GM12878 (cell line): Measurements from ENCODE around the gene GLT1D1. TPM values are rescaled to one million over a fixed set of nuclear protein-coding genes. Genes with fewer than 3 reads are reported as not detected.

ENCODE experiments used
- BRCA1 ChIP-seq: IDR thresholded peaks from 2 replicates; pipeline ENCODE4 v1.6.1; 2011; ENCODE audit warnings: low read depth, low read length, improper control_type of control experiment
- CBFB ChIP-seq: IDR thresholded peaks from 2 replicates; pipeline ENCODE4 v1.6.1; 2016; ENCODE audit warnings: antibody characterized with exemption, low read depth
- CHD1 ChIP-seq: IDR thresholded peaks from 2 replicates; pipeline ENCODE4 v1.6.1; 2012; ENCODE audit warnings: low read depth, low read length, improper control_type of control experiment
- CREB1 ChIP-seq: IDR thresholded peaks from 2 replicates; pipeline ENCODE4 v1.6.1; 2012; ENCODE audit warnings: low read depth, mild to moderate bottlenecking, inconsistent platforms
- EED ChIP-seq: sonication (generic); IDR thresholded peaks from 2 replicates; pipeline ENCODE4 v1.6.1; 2016; ENCODE audit warnings: antibody characterized with exemption, low read depth
- EGR1 ChIP-seq, 2 experiments: IDR thresholded peaks; 1 replicate in 1 of 2; 2 replicates in 1 of 2; pipeline ENCODE4 v1.6.1; 2011 to 2012; ENCODE audit warnings: low read depth in 2 of 2, low read length in 2 of 2, borderline replicate concordance in 1 of 2, mild to moderate bottlenecking in 1 of 2, moderate library complexity in 1 of 2
- HDAC2 ChIP-seq: fragments of 200-600 bp; sonication (generic); IDR thresholded peaks from 2 replicates; pipeline ENCODE4 v1.6.1; 2017
- JUNB ChIP-seq: IDR thresholded peaks from 2 replicates; pipeline ENCODE4 v1.6.1; 2016; ENCODE audit warnings: antibody characterized with exemption, mild to moderate bottlenecking
- MYB ChIP-seq: fragments of 150-350 bp; IDR thresholded peaks from 2 replicates; pipeline ENCODE4 v1.6.1; 2014; ENCODE audit warnings: mild to moderate bottlenecking, low read depth, low read length, borderline replicate concordance
- NFXL1 ChIP-seq: fragments of 450-650 bp; IDR thresholded peaks from 2 replicates; pipeline ENCODE4 v1.6.1; 2017; ENCODE audit warnings: antibody characterized with exemption, mild to moderate bottlenecking, borderline replicate concordance
- NR2C2 ChIP-seq: IDR thresholded peaks from 2 replicates; pipeline ENCODE4 v1.6.1; 2011; ENCODE audit warnings: borderline replicate concordance, low read depth; ENCODE audit not compliant: control insufficient read depth, insufficient read length
- PAX8 ChIP-seq: fragments of 450-650 bp; IDR thresholded peaks from 2 replicates; pipeline ENCODE4 v1.6.1; 2017; ENCODE audit warnings: mild to moderate bottlenecking, moderate library complexity
- POLR2A ChIP-seq: IDR thresholded peaks from 2 replicates; pipeline ENCODE4 v1.6.1; 2011; ENCODE audit warnings: low read depth, mild to moderate bottlenecking, low read length
- WRNIP1 ChIP-seq: IDR thresholded peaks from 2 replicates; pipeline ENCODE4 v1.6.1; 2011; ENCODE audit warnings: low read depth, low read length, improper control_type of control experiment, borderline replicate concordance
- YBX1 ChIP-seq: fragments of 450-650 bp; IDR thresholded peaks from 2 replicates; pipeline ENCODE4 v1.6.1; 2016; ENCODE audit warnings: antibody characterized with exemption
- YY1 ChIP-seq: IDR thresholded peaks from 2 replicates; pipeline ENCODE4 v1.6.1; 2011; ENCODE audit warnings: low read depth, mild to moderate bottlenecking, low read length
- ZNF274 ChIP-seq: IDR thresholded peaks from one replicate; pipeline ENCODE4 v1.8.0; 2011; ENCODE audit not compliant: insufficient read length, insufficient read depth
- polyA plus RNA-seq, 11 experiments: library from polyadenylated mRNA; depleted of rRNA in 4 of 11; unstranded in 6 of 11; stranded (reverse) in 5 of 11; fragments of >200 nt; fragmentation: Nextera tagmentation in 4 of 11; fragmentation: Illumina TruSeq in 1 of 11; extraction: Ambion mirVana in 4 of 11; extraction: Trizol in 1 of 11; gene quantifications; 1 replicate in 1 of 11; 2 replicates in 10 of 11; pipeline versions ENCODE4 v1.2.1 to v1.2.3, GENCODE V29; 2011 to 2016; ENCODE audit warnings: inconsistent platforms in 2 of 11, missing spikeins in 2 of 11, low read depth in 1 of 11
- total RNA-seq, 4 experiments: library from RNA; depleted of rRNA in 3 of 4; stranded (reverse); fragments of >200 nt in 3 of 4; fragmentation: Illumina TruSeq in 1 of 4; extraction: Trizol in 1 of 4; gene quantifications; 2 replicates each; pipeline versions ENCODE4 v1.2.1 to v1.2.3, GENCODE V29; 2013 to 2021
- TF ChIP-seq, protein P1 (sequence below): fragments of 450-650 bp; IDR thresholded peaks from 2 replicates; pipeline ENCODE4 v1.6.1; 2016; ENCODE audit warnings: mild to moderate bottlenecking, moderate library complexity, borderline replicate concordance
- TF ChIP-seq, protein P2 (sequence below): fragments of 450-650 bp; formaldehyde crosslinking; IDR thresholded peaks from 2 replicates; pipeline ENCODE4 v1.4.0; 2020; ENCODE audit warnings: mild to moderate bottlenecking, moderate library complexity
- TF ChIP-seq, protein P3 (sequence below): fragments of 150-350 bp; IDR thresholded peaks from 2 replicates; pipeline ENCODE4 v1.6.1; 2016; ENCODE audit warnings: low read depth, low read length

GLT1D1 gene
- total and polyA plus RNA-seq, 10 of the 15 experiments (the other 5 are each of a cell fraction or from before 2014, with no cell fraction given), result 0.42 to 62.8 (median 3.0) TPM

DNA sequence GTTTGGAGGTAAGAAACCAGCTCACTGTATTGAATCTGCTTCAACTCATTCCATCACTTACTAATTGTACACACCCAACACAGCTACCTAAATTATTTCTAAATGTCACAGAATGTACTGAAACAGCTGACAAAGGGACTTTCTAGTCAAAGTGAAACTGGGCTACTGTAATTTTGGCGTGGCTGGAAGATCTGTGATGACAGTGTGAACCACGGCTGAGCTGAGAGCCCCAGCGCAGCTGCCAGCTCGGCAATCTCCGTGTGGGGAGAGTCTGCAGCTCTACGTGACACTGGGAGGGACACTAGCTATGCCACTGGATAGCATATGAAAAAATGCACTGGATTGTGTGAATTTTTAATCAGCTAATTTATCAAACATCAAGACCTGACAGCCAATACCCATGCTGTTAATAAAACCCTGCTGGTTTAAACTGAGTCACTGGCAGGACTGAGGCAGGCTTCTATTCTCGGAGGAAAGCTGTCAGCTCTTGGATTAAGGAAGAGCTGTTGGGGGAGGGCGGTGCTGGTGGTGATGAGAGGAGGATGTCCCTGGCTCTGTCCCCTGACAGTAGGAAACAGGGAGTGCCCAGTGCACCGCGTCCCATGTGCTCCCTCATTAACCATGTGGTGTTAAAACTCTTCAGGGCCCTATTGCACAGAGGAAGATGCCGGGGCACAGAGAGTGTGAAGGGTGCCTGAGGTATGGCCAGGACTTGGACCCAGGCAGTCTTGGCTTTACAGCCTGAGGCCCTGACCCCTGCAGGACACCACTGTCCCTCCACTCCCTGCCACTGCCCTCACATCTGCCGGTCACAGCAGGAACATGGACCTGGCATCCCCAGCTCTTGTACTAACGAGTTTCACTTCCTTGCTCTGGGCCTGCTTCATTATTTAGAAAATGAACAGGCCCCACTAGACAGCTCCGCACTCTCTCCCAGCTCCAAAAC is 42.8 kb upstream of the GLT1D1 start (continued):
- TF ChIP-seq, protein P1, sequence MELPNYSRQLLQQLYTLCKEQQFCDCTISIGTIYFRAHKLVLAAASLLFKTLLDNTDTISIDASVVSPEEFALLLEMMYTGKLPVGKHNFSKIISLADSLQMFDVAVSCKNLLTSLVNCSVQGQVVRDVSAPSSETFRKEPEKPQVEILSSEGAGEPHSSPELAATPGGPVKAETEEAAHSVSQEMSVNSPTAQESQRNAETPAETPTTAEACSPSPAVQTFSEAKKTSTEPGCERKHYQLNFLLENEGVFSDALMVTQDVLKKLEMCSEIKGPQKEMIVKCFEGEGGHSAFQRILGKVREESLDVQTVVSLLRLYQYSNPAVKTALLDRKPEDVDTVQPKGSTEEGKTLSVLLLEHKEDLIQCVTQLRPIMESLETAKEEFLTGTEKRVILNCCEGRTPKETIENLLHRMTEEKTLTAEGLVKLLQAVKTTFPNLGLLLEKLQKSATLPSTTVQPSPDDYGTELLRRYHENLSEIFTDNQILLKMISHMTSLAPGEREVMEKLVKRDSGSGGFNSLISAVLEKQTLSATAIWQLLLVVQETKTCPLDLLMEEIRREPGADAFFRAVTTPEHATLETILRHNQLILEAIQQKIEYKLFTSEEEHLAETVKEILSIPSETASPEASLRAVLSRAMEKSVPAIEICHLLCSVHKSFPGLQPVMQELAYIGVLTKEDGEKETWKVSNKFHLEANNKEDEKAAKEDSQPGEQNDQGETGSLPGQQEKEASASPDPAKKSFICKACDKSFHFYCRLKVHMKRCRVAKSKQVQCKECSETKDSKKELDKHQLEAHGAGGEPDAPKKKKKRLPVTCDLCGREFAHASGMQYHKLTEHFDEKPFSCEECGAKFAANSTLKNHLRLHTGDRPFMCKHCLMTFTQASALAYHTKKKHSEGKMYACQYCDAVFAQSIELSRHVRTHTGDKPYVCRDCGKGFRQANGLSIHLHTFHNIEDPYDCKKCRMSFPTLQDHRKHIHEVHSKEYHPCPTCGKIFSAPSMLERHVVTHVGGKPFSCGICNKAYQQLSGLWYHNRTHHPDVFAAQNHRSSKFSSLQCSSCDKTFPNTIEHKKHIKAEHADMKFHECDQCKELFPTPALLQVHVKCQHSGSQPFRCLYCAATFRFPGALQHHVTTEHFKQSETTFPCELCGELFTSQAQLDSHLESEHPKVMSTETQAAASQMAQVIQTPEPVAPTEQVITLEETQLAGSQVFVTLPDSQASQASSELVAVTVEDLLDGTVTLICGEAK, result no peak; the same call in 1 of the 2 replicates
- peak; percentile 90 for TF ChIP-seq CREB1
- TF ChIP-seq PAX8, result no peak
- peak; percentile 39 for TF ChIP-seq YY1
- no peak for TF ChIP-seq EGR1 (IDR thresholded peaks at IDR 0.05; ENCODE audit: borderline replicate concordance in 1 of 2, low read depth in 2 of 2, low read length in 2 of 2)
- no peak for TF ChIP-seq BRCA1
- no peak for TF ChIP-seq ZNF274
- peak; percentile 79 for TF ChIP-seq POLR2A
- peak; percentile 94 for TF ChIP-seq JUNB
- peak; percentile 15; the same call in 1 of the 2 replicates for TF ChIP-seq WRNIP1
- no peak; the same call in 1 of the 2 replicates for TF ChIP-seq CHD1
- no peak for TF ChIP-seq NR2C2
- no peak for TF ChIP-seq NFXL1
- TF ChIP-seq YBX1, result no peak
- TF ChIP-seq MYB, result no peak
- TF ChIP-seq, protein P2, sequence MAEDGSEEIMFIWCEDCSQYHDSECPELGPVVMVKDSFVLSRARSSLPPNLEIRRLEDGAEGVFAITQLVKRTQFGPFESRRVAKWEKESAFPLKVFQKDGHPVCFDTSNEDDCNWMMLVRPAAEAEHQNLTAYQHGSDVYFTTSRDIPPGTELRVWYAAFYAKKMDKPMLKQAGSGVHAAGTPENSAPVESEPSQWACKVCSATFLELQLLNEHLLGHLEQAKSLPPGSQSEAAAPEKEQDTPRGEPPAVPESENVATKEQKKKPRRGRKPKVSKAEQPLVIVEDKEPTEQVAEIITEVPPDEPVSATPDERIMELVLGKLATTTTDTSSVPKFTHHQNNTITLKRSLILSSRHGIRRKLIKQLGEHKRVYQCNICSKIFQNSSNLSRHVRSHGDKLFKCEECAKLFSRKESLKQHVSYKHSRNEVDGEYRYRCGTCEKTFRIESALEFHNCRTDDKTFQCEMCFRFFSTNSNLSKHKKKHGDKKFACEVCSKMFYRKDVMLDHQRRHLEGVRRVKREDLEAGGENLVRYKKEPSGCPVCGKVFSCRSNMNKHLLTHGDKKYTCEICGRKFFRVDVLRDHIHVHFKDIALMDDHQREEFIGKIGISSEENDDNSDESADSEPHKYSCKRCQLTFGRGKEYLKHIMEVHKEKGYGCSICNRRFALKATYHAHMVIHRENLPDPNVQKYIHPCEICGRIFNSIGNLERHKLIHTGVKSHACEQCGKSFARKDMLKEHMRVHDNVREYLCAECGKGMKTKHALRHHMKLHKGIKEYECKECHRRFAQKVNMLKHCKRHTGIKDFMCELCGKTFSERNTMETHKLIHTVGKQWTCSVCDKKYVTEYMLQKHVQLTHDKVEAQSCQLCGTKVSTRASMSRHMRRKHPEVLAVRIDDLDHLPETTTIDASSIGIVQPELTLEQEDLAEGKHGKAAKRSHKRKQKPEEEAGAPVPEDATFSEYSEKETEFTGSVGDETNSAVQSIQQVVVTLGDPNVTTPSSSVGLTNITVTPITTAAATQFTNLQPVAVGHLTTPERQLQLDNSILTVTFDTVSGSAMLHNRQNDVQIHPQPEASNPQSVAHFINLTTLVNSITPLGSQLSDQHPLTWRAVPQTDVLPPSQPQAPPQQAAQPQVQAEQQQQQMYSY (CRISPR knock-in tag), result no peak
- TF ChIP-seq HDAC2, result no peak
- peak; percentile 60 for TF ChIP-seq CBFB
- peak; percentile 73 for TF ChIP-seq EED
- TF ChIP-seq, protein P3, sequence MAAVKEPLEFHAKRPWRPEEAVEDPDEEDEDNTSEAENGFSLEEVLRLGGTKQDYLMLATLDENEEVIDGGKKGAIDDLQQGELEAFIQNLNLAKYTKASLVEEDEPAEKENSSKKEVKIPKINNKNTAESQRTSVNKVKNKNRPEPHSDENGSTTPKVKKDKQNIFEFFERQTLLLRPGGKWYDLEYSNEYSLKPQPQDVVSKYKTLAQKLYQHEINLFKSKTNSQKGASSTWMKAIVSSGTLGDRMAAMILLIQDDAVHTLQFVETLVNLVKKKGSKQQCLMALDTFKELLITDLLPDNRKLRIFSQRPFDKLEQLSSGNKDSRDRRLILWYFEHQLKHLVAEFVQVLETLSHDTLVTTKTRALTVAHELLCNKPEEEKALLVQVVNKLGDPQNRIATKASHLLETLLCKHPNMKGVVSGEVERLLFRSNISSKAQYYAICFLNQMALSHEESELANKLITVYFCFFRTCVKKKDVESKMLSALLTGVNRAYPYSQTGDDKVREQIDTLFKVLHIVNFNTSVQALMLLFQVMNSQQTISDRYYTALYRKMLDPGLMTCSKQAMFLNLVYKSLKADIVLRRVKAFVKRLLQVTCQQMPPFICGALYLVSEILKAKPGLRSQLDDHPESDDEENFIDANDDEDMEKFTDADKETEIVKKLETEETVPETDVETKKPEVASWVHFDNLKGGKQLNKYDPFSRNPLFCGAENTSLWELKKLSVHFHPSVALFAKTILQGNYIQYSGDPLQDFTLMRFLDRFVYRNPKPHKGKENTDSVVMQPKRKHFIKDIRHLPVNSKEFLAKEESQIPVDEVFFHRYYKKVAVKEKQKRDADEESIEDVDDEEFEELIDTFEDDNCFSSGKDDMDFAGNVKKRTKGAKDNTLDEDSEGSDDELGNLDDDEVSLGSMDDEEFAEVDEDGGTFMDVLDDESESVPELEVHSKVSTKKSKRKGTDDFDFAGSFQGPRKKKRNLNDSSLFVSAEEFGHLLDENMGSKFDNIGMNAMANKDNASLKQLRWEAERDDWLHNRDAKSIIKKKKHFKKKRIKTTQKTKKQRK, result no peak
